HepG2 (cell line): ENCODE measurements around the gene KCNAB2. TPM values are rescaled to one million over a fixed set of nuclear protein-coding genes. Genes with fewer than 3 reads are reported as not detected.

Source experiments
- HNF4A ChIP-seq: sonication (generic); formaldehyde crosslinking; IDR thresholded peaks from 2 replicates; pipeline ENCODE4 v1.4.0; 2020; ENCODE audit warnings: missing genetic modification reagents
- NFRKB ChIP-seq: fragments of 450-650 bp; IDR thresholded peaks from 2 replicates; pipeline ENCODE4 v1.6.1; 2017
- NR3C1 ChIP-seq: sonication (generic); formaldehyde crosslinking; IDR thresholded peaks from 2 replicates; pipeline ENCODE4 v1.4.0; 2020; ENCODE audit warnings: missing genetic modification reagents
- TCF7 ChIP-seq: sonication (generic); IDR thresholded peaks from 2 replicates; pipeline ENCODE4 v1.6.1; 2016; ENCODE audit warnings: antibody characterized with exemption, low read depth
- ZFP1 ChIP-seq: IDR thresholded peaks from 2 replicates; pipeline ENCODE4 v1.6.1; 2016
- ZKSCAN8 ChIP-seq: IDR thresholded peaks from 2 replicates; pipeline ENCODE4 v1.6.1; 2016; ENCODE audit warnings: borderline replicate concordance, missing genetic modification reagents, missing compliant biosample characterization
- ZNF383 ChIP-seq: sonication (generic); formaldehyde crosslinking; IDR thresholded peaks from 2 replicates; pipeline ENCODE4 v1.4.0; 2020; ENCODE audit warnings: missing genetic modification reagents, mild to moderate bottlenecking, borderline replicate concordance
- ZNF546 ChIP-seq: sonication (generic); formaldehyde crosslinking; conservative IDR thresholded peaks from 2 replicates; pipeline ENCODE4 v1.8.1; 2023; ENCODE audit warnings: mild to moderate bottlenecking, missing genetic modification reagents
- ZNF644 ChIP-seq: IDR thresholded peaks from 2 replicates; pipeline ENCODE4 v1.6.1; 2016; ENCODE audit warnings: low read depth
- ZNF883 ChIP-seq: sonication (generic); formaldehyde crosslinking; IDR thresholded peaks from 2 replicates; pipeline ENCODE4 v1.5.1; 2020; ENCODE audit warnings: mild to moderate bottlenecking, missing genetic modification reagents; ENCODE audit errors: not compliant biosample characterization
- polyA plus RNA-seq, 8 experiments: library from polyadenylated mRNA; depleted of rRNA in 3 of 8; stranded (reverse) in 7 of 8; unstranded in 1 of 8; fragments of >200 nt; fragmentation: Illumina TruSeq in 4 of 8; extraction: Trizol in 4 of 8; gene quantifications; 2 replicates each; pipeline versions ENCODE4 v1.2.1 to v1.2.3, GENCODE V29; 2011 to 2016; ENCODE audit warnings: low read depth in 4 of 8, missing spikeins in 1 of 8, mixed read lengths in 1 of 8; ENCODE audit not compliant: insufficient read depth in 1 of 8
- total RNA-seq, 5 experiments: library from RNA; depleted of rRNA; stranded (reverse); fragments of >200 nt; fragmentation: Illumina TruSeq; extraction: Trizol; gene quantifications; 2 replicates each; pipeline ENCODE4 v1.2.3, GENCODE V29; 2016; ENCODE audit warnings: low read depth in 1 of 5
- TF ChIP-seq, protein P1 (sequence below): sonication (generic); formaldehyde crosslinking; IDR thresholded peaks from 2 replicates; pipeline ENCODE4 v1.5.1; 2020; ENCODE audit warnings: mild to moderate bottlenecking, missing genetic modification reagents, borderline replicate concordance
- TF ChIP-seq, protein P2 (sequence below): IDR thresholded peaks from 2 replicates; pipeline ENCODE4 v1.6.1; 2016; ENCODE audit warnings: missing biosample characterization, missing genetic modification reagents, low read depth
- TF ChIP-seq, protein P3 (sequence below): sonication (generic); formaldehyde crosslinking; IDR thresholded peaks from 2 replicates; pipeline ENCODE4 v1.5.0; 2020; ENCODE audit warnings: missing genetic modification reagents
- TF ChIP-seq, protein P4 (sequence below): sonication (generic); formaldehyde crosslinking; IDR thresholded peaks from 2 replicates; pipeline ENCODE4 v1.4.0; 2020; ENCODE audit warnings: missing genetic modification reagents, mild to moderate bottlenecking, borderline replicate concordance
- TF ChIP-seq, protein P5 (sequence below): sonication (generic); formaldehyde crosslinking; conservative IDR thresholded peaks from 2 replicates; pipeline ENCODE4 v1.4.0; 2020; ENCODE audit warnings: mild to moderate bottlenecking, missing genetic modification reagents, moderate library complexity
- TF ChIP-seq, protein P6 (sequence below): IDR thresholded peaks from 2 replicates; pipeline ENCODE4 v1.6.1; 2016; ENCODE audit warnings: missing genetic modification reagents, missing compliant biosample characterization

KCNAB2 gene
- total and polyA plus RNA-seq, 2 of the 13 experiments (the other 11 are each of a cell fraction or from before 2014, with no cell fraction given), result 6.2 to 8.8 TPM

DNA sequence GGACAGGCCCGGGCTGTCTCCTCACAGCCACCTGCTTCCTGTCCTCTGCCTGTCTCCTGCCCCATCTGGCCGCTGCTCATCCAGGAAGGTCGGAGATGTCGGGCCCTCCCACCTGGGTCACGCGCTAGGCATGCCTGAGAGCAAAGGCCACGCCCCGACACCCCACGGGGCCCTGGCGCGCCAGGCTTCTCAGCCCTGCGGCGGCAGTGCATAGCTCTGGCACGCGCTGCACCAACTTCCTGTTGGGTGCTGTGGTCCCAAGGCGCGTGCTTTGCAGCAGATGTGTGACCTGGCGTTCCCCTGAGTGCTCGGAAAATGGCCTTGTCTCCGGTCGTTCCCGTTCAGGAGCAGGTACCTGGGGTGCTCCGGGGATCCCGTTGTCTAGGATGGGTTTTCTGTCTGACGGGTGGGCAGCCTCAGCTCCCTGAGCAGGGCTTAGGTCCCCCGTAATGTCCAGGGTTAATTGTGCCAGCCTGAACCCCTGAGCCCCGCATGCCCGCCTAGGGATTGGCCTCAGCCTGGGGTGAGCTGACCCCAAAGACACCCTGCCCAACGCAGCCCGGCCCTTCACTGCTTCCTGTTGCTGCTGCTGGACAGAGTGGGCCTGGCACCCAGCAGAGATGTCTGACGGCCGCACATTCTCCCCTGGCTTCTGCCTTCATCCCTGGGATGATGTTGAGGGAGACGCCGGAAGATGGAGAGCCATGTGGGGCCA is 19.4 kb upstream of the KCNAB2 start (continued):
- TF ChIP-seq, protein P1, sequence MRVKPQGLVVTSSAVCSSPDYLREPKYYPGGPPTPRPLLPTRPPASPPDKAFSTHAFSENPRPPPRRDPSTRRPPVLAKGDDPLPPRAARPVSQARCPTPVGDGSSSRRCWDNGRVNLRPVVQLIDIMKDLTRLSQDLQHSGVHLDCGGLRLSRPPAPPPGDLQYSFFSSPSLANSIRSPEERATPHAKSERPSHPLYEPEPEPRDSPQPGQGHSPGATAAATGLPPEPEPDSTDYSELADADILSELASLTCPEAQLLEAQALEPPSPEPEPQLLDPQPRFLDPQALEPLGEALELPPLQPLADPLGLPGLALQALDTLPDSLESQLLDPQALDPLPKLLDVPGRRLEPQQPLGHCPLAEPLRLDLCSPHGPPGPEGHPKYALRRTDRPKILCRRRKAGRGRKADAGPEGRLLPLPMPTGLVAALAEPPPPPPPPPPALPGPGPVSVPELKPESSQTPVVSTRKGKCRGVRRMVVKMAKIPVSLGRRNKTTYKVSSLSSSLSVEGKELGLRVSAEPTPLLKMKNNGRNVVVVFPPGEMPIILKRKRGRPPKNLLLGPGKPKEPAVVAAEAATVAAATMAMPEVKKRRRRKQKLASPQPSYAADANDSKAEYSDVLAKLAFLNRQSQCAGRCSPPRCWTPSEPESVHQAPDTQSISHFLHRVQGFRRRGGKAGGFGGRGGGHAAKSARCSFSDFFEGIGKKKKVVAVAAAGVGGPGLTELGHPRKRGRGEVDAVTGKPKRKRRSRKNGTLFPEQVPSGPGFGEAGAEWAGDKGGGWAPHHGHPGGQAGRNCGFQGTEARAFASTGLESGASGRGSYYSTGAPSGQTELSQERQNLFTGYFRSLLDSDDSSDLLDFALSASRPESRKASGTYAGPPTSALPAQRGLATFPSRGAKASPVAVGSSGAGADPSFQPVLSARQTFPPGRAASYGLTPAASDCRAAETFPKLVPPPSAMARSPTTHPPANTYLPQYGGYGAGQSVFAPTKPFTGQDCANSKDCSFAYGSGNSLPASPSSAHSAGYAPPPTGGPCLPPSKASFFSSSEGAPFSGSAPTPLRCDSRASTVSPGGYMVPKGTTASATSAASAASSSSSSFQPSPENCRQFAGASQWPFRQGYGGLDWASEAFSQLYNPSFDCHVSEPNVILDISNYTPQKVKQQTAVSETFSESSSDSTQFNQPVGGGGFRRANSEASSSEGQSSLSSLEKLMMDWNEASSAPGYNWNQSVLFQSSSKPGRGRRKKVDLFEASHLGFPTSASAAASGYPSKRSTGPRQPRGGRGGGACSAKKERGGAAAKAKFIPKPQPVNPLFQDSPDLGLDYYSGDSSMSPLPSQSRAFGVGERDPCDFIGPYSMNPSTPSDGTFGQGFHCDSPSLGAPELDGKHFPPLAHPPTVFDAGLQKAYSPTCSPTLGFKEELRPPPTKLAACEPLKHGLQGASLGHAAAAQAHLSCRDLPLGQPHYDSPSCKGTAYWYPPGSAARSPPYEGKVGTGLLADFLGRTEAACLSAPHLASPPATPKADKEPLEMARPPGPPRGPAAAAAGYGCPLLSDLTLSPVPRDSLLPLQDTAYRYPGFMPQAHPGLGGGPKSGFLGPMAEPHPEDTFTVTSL (CRISPR knock-in tag), result 0 out of 2 replicates have a peak, but pooled peaks have one; percentile 13
- TF ChIP-seq ZKSCAN8 (CRISPR knock-in tag) (no peak), ZNF644 (CRISPR knock-in tag) (peak; percentile 8; the same call in 1 of the 2 replicates), ZNF883 (no peak), TCF7 (no peak), ZFP1 (no peak), ZNF546 (no peak), ZNF383 (CRISPR knock-in tag) (no peak), HNF4A (CRISPR knock-in tag) (peak; percentile 59), NR3C1 (CRISPR knock-in tag) (no peak), NFRKB (no peak)
- TF ChIP-seq, protein P2, sequence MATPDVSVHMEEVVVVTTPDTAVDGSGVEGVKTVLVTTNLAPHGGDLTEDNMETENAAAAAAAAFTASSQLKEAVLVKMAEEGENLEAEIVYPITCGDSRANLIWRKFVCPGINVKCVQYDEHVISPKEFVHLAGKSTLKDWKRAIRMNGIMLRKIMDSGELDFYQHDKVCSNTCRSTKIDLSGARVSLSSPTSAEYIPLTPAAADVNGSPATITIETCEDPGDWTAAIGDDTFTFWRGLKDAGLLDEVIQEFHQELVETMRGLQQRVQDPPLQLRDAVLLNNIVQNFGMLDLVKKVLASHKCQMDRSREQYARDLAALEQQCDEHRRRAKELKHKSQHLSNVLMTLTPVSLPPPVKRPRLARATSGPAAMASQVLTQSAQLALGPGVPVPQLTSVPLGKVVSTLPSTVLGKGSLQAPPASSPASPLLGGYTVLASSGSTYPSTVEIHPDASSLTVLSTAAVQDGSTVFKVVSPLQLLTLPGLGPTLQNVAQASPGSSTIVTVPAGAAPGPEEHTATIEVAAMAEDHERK (CRISPR knock-in tag), result no peak
- TF ChIP-seq, protein P3, sequence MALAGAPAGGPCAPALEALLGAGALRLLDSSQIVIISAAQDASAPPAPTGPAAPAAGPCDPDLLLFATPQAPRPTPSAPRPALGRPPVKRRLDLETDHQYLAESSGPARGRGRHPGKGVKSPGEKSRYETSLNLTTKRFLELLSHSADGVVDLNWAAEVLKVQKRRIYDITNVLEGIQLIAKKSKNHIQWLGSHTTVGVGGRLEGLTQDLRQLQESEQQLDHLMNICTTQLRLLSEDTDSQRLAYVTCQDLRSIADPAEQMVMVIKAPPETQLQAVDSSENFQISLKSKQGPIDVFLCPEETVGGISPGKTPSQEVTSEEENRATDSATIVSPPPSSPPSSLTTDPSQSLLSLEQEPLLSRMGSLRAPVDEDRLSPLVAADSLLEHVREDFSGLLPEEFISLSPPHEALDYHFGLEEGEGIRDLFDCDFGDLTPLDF, result 0 out of 2 replicates have a peak, but pooled peaks have one; percentile 47
- TF ChIP-seq, protein P4, sequence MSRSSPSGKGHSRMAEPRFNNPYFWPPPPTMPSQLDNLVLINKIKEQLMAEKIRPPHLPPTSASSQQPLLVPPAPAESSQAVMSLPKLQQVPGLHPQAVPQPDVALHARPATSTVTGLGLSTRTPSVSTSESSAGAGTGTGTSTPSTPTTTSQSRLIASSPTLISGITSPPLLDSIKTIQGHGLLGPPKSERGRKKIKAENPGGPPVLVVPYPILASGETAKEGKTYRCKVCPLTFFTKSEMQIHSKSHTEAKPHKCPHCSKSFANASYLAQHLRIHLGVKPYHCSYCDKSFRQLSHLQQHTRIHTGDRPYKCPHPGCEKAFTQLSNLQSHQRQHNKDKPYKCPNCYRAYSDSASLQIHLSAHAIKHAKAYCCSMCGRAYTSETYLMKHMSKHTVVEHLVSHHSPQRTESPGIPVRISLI (CRISPR knock-in tag), result no peak
- TF ChIP-seq, protein P5, sequence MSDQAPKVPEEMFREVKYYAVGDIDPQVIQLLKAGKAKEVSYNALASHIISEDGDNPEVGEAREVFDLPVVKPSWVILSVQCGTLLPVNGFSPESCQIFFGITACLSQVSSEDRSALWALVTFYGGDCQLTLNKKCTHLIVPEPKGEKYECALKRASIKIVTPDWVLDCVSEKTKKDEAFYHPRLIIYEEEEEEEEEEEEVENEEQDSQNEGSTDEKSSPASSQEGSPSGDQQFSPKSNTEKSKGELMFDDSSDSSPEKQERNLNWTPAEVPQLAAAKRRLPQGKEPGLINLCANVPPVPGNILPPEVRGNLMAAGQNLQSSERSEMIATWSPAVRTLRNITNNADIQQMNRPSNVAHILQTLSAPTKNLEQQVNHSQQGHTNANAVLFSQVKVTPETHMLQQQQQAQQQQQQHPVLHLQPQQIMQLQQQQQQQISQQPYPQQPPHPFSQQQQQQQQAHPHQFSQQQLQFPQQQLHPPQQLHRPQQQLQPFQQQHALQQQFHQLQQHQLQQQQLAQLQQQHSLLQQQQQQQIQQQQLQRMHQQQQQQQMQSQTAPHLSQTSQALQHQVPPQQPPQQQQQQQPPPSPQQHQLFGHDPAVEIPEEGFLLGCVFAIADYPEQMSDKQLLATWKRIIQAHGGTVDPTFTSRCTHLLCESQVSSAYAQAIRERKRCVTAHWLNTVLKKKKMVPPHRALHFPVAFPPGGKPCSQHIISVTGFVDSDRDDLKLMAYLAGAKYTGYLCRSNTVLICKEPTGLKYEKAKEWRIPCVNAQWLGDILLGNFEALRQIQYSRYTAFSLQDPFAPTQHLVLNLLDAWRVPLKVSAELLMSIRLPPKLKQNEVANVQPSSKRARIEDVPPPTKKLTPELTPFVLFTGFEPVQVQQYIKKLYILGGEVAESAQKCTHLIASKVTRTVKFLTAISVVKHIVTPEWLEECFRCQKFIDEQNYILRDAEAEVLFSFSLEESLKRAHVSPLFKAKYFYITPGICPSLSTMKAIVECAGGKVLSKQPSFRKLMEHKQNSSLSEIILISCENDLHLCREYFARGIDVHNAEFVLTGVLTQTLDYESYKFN (CRISPR knock-in tag), result peak; percentile 44
- TF ChIP-seq, protein P6, sequence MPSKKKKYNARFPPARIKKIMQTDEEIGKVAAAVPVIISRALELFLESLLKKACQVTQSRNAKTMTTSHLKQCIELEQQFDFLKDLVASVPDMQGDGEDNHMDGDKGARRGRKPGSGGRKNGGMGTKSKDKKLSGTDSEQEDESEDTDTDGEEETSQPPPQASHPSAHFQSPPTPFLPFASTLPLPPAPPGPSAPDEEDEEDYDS, result peak; percentile 68; the same call in 1 of the 2 replicates
